ENCODE results near the gene TYROBP. TPM values are rescaled to one million over a fixed set of nuclear protein-coding genes. Genes with fewer than 3 reads are reported as not detected.
"Not testable (repeated sequence)": the region's sequence is repeated elsewhere in the genome, so short reads cannot be mapped to it uniquely, and the experiment has no call there.

Gene TYROBP
- total RNA-seq: 0.52 TPM in 1 of 2 replicates, not detected in the other

DNA sequence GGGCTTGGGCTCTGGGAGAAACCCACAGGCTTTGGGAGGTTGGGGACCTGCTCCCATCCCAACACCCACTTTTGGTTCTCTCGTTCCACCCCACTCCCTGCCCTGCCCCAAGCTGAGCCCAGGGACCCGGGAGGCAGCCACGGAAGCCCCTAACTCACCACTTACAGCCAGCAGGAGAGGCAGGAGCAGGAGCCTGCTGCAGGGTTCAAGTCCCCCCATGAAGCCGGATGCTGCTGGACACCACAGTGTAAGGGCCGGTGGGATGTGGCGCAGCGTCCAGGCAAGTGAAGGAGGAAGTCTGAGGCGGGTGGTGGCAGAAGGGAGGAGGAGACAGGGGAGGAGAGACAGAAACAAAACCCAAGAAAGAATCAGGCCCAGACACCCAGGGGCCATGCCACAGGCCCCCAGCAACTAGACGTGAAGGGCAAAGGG is at the start of gene TYROBP:
Gene TYROBP (minus strand): TSS at position 286 of the 432 bp plus-strand sequence. CDS start 67 bp downstream, at position 219.
- intact Hi-C loops (cut with micrococcal nuclease): no loop called here

GRCh38 chr19:35957411-35957810 is 49.3 kb upstream of the TYROBP start:
- intact Hi-C loops (cut with micrococcal nuclease): not testable (repeated sequence)

GRCh38 chr19:35955881-35956634 is 48.0 kb upstream of the TYROBP start:
- intact Hi-C loops (cut with micrococcal nuclease): no loop called here

GRCh38 chr19:35949131-35949530 is 41.0 kb upstream of the TYROBP start:
- intact Hi-C loops (cut with micrococcal nuclease): no loop called here

- intact Hi-C loops (cut with micrococcal nuclease): no loop called here
Observed at GRCh38 chr19:35946203-35946602, 38.1 kb upstream of the TYROBP start.

GRCh38 chr19:35945121-35945790 is 37.2 kb upstream of the TYROBP start:
- intact Hi-C loops (cut with micrococcal nuclease): no loop called here

GRCh38 chr19:35944556-35944955 is 36.5 kb upstream of the TYROBP start:
- intact Hi-C loops (cut with micrococcal nuclease): no loop called here

DNA sequence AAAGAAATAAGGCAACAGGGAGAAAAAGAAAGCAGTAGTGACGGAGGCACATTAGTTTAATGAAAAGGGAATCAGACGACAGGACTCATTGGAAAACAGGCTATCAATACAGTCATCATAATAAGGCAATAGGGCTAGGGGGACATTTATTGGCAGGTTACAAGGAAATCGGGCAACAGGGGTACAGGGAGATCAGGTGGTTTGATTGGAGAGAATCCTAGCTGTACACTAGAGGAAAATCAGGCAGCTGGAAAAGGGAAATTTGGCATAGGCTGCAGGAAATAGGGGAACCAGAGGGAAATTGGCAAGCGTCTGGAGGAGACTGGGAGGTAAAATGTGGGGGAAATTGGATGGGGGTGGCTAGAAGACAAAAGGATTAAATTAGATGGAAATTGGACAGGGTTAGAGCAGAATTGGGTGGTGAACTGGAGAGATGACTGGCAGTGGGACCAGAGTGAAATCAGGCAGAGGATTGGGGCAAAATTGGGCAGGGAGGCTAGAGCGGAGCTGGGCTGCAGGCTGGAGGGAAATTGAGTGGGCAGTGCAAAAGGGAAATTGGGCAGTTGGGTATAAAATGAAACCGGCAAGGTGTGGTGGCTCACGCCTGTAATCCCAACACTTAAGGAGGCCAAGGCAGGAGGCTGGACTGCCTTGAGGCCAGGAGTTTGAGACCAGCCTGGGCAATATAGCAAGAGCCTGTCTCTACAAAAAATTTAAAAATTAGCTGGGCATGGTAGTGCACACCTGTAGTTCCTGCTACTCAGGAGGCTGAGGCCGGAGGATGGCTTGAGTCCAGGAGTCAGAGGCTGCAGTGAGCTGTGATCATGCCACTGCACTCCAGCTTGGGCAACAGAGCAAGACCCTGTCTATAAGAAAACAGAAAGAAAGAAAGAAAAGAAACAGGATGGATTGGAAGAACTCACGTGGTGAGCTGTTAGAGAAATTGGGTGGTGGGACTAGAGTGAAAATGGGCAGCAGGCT is 35.5 kb upstream of the TYROBP start:
- intact Hi-C loops (cut with micrococcal nuclease): no loop called here

DNA sequence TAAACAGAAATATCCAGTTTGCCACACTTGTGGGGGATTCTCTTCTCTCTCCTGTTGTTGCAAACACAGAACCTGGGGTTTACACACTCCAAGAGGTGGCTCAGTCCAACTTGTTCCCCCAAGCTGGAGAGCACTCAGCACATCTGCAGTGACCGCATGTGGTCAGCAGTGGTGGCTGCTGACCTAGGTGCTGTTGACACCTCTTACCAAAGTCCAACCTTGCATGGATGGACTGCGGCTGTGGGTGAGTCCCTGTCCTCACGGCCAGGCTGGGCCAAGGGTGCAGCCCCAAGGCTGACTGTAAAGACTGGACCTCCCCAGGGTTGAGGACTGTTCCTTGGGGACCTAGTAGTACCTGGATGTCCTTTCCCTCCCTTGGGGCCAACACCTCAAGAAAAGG is 34.1 kb upstream of the TYROBP start:
- intact Hi-C loops (cut with micrococcal nuclease): no loop called here

DNA sequence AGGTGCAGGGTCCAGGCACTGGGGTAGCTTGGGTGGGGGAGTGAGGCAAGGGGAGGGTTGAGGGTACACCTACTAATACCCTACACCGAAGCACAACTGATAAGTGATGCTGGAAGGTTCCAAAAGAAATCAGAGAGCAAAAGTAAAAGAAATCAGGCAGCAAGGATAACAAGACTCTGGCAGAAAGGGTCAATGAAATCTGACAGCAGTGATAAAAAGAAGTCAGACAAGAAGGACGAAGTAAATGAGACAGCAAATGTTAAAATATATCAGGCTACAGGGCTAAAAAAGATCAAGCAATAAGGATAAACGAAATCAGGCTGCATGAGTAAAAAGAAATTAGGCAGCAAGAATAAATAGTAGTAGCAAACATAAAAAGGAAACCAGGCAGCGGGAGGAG is 32.7 kb upstream of the TYROBP start:
- intact Hi-C loops (cut with micrococcal nuclease): no loop called here

DNA sequence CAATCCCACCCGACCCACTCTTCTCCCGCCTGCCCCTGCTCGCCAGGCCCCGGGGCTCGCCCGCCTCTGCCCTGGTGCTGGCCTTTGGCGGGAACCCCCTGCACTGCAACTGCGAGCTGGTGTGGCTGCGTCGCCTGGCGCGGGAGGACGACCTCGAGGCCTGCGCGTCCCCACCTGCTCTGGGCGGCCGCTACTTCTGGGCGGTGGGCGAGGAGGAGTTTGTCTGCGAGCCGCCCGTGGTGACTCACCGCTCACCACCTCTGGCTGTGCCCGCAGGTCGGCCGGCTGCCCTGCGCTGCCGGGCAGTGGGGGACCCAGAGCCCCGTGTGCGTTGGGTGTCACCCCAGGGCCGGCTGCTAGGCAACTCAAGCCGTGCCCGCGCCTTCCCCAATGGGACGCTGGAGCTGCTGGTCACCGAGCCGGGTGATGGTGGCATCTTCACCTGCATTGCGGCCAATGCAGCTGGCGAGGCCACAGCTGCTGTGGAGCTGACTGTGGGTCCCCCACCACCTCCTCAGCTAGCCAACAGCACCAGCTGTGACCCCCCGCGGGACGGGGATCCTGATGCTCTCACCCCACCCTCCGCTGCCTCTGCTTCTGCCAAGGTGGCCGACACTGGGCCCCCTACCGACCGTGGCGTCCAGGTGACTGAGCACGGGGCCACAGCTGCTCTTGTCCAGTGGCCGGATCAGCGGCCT is 32.1 kb upstream of the TYROBP start:
- intact Hi-C loops (cut with micrococcal nuclease): no loop called here

DNA sequence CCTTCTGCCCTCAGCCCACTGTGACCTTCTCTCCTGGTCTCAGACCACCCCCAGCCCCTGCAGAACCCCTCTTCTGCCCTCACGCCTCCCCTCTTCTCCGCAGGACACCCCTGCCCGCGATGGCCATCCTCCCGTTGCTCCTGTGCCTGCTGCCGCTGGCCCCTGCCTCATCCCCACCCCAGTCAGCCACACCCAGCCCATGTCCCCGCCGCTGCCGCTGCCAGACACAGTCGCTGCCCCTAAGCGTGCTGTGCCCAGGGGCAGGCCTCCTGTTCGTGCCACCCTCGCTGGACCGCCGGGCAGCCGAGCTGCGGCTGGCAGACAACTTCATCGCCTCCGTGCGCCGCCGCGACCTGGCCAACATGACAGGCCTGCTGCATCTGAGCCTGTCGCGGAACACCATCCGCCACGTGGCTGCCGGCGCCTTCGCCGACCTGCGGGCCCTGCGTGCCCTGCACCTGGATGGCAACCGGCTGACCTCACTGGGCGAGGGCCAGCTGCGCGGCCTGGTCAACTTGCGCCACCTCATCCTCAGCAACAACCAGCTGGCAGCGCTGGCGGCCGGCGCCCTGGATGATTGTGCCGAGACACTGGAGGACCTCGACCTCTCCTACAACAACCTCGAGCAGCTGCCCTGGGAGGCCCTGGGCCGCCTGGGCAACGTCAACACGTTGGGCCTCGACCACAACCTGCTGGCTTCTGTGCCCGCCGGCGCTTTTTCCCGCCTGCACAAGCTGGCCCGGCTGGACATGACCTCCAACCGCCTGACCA is 31.4 kb upstream of the TYROBP start:
- intact Hi-C loops (cut with micrococcal nuclease): no loop called here

GRCh38 chr19:35938282-35939224 is 30.5 kb upstream of the TYROBP start:
- intact Hi-C loops (cut with micrococcal nuclease): no loop called here

GRCh38 chr19:35937345-35938281 is 29.5 kb upstream of the TYROBP start:
- intact Hi-C loops (cut with micrococcal nuclease): no loop called here

DNA sequence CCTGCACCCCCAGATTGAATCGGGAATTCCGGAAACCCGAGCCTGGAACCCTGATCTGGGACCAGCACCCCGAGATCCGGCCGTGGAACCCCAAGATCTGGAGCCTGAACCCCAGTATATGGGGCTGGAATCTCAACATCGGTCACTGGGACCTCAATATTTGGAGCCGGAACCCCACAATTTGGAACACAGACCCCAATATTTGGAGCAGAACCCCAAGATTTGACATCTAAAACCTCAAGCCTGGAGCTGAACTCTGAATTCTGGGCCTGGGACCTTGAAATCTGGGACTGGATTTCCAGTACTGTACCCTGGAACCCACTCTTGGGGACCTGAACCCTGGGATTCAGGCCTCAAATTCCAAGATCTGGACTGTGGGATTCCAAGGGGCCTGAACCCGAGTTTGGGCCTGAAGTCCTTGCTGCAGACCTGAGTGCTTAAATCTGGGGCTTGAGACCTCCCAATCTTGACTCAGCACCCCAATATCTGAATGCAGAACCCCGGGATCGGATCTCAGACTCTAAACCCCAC is 28.7 kb upstream of the TYROBP start:
- intact Hi-C loops (cut with micrococcal nuclease): loop anchor here (1.0 kb wide), 1 partner anchor 55 kb away; no protein-coding TSS in a partner anchor

DNA sequence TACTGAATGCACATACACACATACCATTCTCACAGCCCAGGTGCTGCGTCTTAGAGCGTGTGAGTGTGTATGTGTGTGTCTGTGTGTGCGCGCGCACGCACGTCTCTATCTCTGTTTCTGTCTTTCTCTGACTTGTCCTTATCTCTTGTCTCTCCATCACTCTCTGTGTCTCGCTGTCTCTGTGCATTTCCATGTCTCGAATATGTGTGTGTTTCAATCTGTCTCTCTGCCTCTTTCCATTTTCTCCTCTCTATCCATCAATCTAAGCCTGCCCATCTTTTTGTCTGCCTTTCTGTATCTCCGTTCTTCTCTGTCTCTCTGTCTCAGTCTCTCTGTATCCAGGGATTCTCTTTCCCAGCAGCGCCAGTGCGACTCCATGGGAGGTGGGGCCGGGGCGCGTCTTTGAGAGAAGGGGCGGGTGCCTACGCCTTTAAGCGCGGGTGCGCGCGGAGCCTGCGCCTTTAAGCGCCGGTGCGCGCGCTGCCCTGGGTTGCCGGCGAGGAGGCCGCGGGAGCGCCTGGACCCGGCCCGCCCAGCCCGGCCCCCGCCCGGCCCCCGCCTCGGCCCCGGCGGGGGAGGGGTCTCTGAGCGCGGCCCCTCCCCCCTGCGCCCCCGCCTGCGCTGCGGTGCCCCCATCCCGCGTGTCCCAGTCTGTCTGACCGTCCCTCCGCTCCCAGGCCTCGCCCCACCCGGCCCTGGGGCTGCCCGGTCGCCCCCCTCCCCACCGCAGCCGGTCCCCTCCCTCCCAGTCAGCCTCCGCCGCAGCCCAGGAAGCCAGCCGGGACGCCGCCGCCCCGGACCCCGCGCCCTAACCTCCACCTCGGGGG is 28.0 kb upstream of the TYROBP start, which contains the start of gene LRFN3:
Gene LRFN3 (plus strand): TSS at position 464 of the 827 bp plus-strand sequence. CDS start 3,052 bp downstream, outside the sequence.
- intact Hi-C loops (cut with micrococcal nuclease): loop anchor here (1.0 kb wide), 1 partner anchor 54 kb away; no protein-coding TSS in a partner anchor
